Muscle layer of duodenum (tissue), 2 donors: Measurements from ENCODE around the gene ZSCAN25.
A peak's percentile ranks its signal among the peaks of the same experiment; 100 is the strongest.
"Not testable (repeated sequence)": the region's sequence is repeated elsewhere in the genome, so short reads cannot be mapped to it uniquely, and the experiment has no call there.

ENCODE experiments used
- H3K27ac ChIP-seq: one replicate; pipeline ENCODE4 v1.7.0; 2013; ENCODE audit warnings: mild to moderate bottlenecking, low read length
- H3K27me3 ChIP-seq: one replicate; pipeline ENCODE4 v1.7.0; 2013; ENCODE audit warnings: low read depth, mild to moderate bottlenecking, control low read depth, low read length
- H3K36me3 ChIP-seq, 2 donors: one replicate each; pipeline ENCODE4 v1.7.0; 2013; ENCODE audit warnings: low read length in 2 of 2, control low read depth in 1 of 2, mild to moderate bottlenecking in 1 of 2; ENCODE audit not compliant: insufficient read depth in 2 of 2, control insufficient read depth in 1 of 2
- H3K4me1 ChIP-seq, 2 donors: one replicate each; pipeline ENCODE4 v1.7.0; 2013; ENCODE audit warnings: low read length in 2 of 2, mild to moderate bottlenecking in 2 of 2, control low read depth in 1 of 2, moderate library complexity in 1 of 2; ENCODE audit not compliant: insufficient read depth in 2 of 2, control insufficient read depth in 1 of 2
- H3K4me3 ChIP-seq, 2 donors: one replicate each; pipeline ENCODE4 v1.7.0; 2013; ENCODE audit warnings: low read length in 2 of 2, low read depth in 1 of 2, mild to moderate bottlenecking in 1 of 2
- H3K9me3 ChIP-seq, 2 donors: one replicate each; pipeline ENCODE4 v1.7.0; 2013; ENCODE audit warnings: low read length in 2 of 2, control low read depth in 1 of 2, mild to moderate bottlenecking in 1 of 2; ENCODE audit not compliant: control insufficient read depth in 1 of 2
- donor health status: healthy.

Gene ZSCAN25

DNA sequence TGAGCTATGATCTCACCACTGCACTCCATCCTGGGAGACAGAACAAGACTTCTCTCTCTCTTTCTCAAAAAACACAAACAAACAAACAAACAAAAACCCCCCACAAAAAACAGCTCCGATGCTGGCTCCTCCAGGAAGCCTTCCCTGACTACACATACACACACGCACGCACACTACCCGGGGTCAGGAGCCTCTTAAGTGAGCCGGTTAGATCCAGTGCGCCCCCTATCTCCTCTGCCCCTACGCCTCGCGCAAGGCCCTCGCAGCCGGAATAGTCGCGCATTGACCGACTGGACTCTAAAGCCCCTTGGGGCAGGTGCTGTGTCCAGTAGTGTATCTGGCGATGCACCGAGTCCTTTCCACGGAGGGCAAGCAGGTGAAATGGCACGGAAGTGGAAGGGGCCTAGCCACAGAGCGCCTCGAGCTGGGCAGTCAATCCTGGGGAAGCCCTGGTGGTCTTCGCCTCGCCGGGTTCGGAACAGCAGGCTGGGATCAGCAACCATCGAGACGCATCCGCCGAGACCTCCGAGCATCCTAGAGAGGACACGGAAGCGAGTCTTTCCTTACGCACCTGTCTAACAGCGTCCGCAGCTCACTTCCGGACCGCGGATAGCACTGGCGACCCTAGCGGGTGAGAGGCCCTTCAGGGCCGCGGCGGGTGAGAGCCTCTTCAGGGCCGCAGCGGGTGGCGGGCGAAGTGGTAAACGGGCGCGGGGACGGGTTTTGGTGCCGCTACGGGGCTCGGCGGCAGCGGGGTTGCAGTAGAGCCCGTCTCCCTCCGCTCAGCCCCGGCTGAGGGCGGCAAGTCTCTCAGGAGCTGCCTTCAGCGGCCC, at the start of gene ZSCAN25:
TSS of gene ZSCAN25 (plus strand) at position 588 of the 833 bp plus-strand sequence. CDS start 2,661 bp downstream, outside the sequence.
- peak within 1 kb of the TSS; percentile 94 to 99 for H3K4me3 ChIP-seq
- no peaks in the 10 kb centered on the region for H3K9me3 ChIP-seq
- peaks cover 30 to 33% of the 10 kb centered on the region in 2 donors for H3K36me3 ChIP-seq

DNA sequence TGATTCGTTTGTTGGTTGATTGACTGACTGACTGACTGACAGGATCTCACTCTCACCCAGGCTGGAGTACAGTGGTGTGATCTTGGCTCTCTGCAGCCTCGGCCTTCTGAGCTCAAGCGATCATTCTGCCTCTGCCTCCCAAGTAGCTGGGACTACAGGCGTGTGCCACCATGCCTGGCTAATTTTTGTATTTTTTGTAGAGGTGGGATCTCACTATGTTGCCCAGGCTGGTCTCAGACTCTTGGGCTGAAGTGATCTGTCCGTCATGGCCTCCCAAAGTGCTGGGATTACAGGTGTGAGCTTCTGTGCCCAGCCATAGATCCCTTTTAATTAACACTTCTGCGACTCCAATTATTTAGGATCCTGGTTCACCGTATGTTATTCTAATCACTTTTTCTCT, 48.0 kb upstream of the ZSCAN25 start:
- H3K4me3 ChIP-seq, H3K27ac ChIP-seq, H3K9me3 ChIP-seq, H3K27me3 ChIP-seq, H3K4me1 ChIP-seq: not testable (repeated sequence)
- H3K36me3 ChIP-seq, result peaks cover 35 to 68% of the 10 kb centered on the region in 2 donors

More for the DNA sequence above, at the start of gene ZSCAN25:
- H3K27ac ChIP-seq, result peak within 1 kb of the TSS; percentile 82
- H3K27me3 ChIP-seq, result no peaks in the 10 kb centered on the region
- peaks cover 0 to 16% of the 10 kb centered on the region in 2 donors for H3K4me1 ChIP-seq

DNA sequence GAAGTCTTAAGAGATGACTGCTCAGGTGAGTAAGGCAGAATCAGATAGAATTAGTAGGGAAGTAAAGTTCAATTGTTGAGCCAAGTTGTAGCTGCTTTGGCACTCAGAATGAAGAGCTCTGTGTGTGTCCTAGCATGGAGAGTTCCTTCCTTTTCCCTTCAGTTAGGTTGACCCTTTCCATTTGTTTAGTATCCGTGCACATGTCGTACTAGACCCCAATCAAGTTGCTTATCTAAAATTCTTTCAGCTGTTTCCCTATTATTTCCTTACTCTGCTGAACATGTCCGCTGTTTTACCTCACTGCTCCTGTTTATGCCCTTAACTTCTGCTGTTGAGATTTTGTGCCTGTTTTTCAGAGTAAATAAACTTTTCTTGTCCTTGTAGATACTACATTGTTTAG, 45.0 kb upstream of the ZSCAN25 start:
- Histone ChIP-seq H3K27me3 (no peaks in the 10 kb centered on the region), H3K9me3 (no peaks in the 10 kb centered on the region), H3K4me1 (no peaks in the 10 kb centered on the region), H3K36me3 (peaks cover 18 to 48% of the 10 kb centered on the region in 2 donors), H3K4me3 (no peak overlapping the region), H3K27ac (no peak overlapping the region)

DNA sequence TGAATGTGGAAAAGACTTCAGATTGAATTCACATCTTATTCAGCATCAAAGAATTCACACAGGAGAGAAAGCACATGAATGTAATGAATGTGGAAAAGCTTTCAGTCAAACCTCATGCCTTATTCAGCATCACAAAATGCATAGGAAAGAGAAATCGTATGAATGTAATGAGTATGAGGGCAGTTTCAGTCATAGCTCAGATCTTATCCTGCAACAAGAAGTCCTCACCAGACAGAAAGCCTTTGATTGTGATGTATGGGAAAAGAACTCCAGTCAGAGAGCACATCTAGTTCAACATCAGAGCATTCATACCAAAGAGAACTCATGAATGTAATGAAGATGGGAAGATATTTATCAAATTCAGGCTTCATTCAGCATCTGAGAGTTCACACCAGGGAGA, 43.5 kb upstream of the ZSCAN25 start:
- Histone ChIP-seq H3K36me3 (peaks cover 18 to 42% of the 10 kb centered on the region in 2 donors), H3K4me1 (no peaks in the 10 kb centered on the region), H3K27me3 (no peaks in the 10 kb centered on the region), H3K4me3 (no peak overlapping the region), H3K9me3 (no peaks in the 10 kb centered on the region), H3K27ac (no peak overlapping the region)

DNA sequence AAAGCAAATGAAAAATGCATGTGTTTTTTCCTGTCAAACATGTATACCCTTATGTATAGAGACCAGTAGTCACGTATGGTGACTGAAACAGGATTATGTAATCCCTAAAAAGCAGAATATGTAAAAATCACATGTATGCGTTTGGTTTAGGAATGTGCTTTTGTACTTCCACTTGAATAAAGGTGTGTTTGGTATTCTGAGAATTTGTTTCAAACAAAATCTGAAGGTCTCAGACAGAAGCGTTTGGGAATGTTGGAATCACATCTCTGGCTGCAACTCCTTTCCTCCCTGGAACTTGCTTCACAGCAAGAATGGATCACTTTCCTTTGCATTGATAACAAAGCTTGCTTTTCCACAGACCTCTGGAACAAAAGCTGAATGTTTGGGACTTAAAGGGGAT, 40.5 kb upstream of the ZSCAN25 start:
- Histone ChIP-seq H3K36me3 (peaks cover 18 to 28% of the 10 kb centered on the region in 2 donors), H3K9me3 (no peaks in the 10 kb centered on the region), H3K4me3 (no peak overlapping the region), H3K27ac (no peak overlapping the region), H3K4me1 (peaks cover 0 to 8% of the 10 kb centered on the region in 2 donors), H3K27me3 (no peaks in the 10 kb centered on the region)

DNA sequence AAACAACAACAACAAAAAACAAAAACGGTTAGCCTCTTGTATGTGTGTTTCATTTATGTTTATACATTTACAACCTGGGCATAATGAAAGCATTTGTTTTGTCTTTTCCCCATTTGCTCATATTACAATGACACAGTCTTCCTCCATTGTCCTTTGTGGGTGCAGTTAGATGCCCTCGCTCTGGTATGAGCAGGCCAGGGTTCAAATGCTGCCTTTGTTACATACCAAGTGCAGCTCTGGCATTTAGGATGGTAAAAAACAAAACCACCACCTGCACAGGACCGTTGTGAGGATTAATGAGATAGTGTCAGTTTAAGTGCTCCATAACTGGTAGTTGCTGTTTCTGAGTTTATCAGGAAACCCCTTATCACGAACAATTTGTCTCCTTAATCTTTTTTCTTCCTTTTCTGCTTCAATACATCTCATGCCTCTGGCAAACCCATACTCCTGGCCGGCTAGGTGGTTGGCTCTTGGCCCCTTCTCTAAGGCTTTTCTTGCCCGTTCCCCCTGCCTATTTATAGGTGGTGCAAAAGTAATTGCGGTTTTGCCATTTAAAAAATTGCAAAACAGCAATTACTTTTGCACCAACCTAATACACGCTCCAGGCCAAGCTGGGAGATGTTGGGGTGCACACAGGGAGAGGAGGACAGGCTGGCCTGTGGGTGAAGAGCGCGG, 37.3 kb upstream of the ZSCAN25 start:
- H3K27ac ChIP-seq, result no peak overlapping the region

DNA sequence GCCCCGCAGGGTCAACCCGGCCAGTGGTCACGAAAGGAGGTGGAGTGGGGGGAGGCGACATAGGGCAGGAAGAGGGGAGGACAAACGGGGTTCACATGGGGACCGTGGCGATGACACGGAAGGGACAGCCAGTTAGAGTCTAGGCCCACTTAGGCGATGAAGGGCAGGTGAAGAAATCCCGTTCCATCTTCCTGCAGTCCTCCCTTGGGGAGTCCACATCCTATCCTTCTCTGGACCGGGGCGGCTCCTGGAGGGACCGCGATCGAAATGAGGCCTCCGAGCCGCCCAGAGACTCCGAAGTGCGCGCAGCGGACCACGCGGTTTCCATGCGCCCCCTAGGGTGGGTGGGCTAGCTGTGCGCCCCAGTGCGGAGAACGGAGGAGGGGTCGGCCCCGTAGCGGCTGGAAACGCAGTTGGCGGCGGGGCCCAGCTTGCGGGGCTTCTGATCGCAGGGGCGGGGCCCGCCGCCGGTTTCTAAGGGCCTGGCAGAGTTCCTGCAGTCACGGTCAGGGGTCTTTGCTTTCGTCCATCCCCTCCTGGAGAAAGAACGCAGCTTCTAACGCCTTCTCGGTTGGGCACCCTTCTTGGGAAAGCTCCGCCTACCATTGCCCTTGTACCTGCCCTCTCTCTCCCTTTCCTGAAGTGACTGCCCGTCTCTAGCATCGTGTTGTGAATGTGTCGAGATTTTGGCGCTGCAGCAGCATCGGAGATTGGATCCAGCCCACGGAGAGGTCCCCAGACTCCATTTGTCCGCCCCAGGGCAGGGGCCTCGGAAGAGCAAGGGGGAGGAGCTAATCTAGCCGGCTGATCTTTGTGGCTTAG, 36.6 kb upstream of the ZSCAN25 start:
- Histone ChIP-seq H3K9me3 (no peaks in the 10 kb centered on the region), H3K27ac (no peak overlapping the region), H3K4me1 (peaks cover 0 to 8% of the 10 kb centered on the region in 2 donors), H3K36me3 (no peaks in the 10 kb centered on the region), H3K4me3 (peak overlapping the region; percentile 67 to 82), H3K27me3 (no peaks in the 10 kb centered on the region)

More for the DNA sequence above, 37.3 kb upstream of the ZSCAN25 start:
- Histone ChIP-seq H3K36me3 (no peaks in the 10 kb centered on the region), H3K27me3 (no peaks in the 10 kb centered on the region), H3K9me3 (no peaks in the 10 kb centered on the region), H3K4me3 (peak overlapping the region; percentile 67 to 82), H3K4me1 (peaks cover 0 to 8% of the 10 kb centered on the region in 2 donors)

DNA sequence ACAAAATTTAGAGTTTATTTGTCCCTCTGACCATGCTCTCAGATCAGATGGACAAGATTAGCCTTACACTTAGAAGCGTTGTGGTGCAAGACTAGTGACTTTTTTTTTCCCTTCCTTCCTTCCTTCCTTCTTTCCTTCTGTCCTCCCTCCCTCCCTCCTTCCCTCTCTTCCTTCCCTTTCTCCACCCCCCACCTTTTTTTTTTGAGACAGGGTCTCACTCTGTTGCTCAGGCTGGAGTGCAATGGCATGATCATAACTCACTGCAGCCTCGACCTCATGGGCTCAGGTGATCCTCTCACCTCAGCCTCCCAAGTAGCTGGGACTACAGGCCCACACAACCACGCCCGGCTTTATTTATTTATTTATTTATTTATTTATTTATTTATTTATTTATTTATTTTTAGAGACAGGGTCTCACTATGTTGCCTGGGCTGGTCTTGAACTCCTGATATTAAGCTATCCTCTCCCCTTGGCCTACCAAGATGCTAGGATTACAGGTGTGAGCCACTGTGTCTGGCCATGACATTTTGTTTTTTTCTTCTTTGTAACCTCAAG, 35.9 kb upstream of the ZSCAN25 start:
- not testable (repeated sequence) for H3K27ac ChIP-seq, H3K27me3 ChIP-seq, H3K9me3 ChIP-seq, H3K36me3 ChIP-seq, H3K4me1 ChIP-seq
- H3K4me3 ChIP-seq, result peak overlapping the region; percentile 67 to 82

DNA sequence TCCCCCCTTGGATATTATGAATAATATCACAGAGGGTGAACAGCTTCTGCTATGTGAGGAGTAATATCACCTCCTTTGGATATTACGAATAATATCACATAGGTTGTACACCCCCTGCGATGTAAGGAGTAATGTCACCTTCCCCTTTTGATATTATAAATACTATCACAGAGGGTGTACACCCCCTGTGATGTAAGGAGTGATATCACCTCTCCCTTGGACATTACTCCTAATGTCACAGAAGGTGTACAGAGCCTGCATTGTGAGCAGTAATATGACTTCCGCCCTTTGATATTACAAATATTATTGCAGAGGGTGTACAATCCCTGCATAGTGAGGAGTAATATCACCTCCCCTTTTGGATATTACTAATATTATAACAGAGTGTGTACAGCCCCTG, 27.9 kb upstream of the ZSCAN25 start:
- H3K36me3 ChIP-seq, result no peaks in the 10 kb centered on the region
- no peaks in the 10 kb centered on the region for H3K27me3 ChIP-seq
- no peak overlapping the region for H3K27ac ChIP-seq
- H3K9me3 ChIP-seq, result no peaks in the 10 kb centered on the region
- no peaks in the 10 kb centered on the region for H3K4me1 ChIP-seq
- H3K4me3 ChIP-seq, result no peak overlapping the region

DNA sequence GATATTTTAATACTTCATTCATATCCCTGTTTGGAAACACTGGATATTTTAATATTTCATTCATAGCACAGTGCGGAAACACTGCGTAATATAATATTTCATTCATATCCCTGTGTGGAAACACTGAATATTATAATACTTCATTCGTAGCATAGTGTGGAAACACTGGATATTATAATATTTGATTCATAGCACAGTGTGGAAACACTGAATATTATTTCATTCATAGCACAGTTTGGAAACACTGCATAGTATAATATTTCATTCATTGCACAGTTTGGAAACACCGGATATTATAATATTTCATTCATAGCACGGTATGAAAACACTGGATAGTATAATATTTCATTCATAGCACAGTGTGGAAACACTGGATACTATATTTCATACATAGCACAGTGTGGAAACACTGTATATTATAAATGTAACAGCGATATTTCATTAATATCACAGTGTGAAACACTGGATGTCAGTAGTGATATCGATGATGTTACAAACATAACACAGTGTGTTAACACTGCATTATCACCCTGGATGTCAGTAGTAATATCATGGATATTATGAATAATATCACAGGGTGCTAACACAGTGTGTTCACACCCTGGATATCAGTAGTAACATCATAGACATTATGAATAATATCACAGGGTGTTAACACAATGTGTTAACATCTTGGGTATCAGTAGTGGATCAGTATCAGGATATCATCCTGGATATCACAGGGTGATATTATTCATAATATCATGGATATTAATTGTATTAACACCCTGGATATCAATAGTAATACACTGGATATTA, 21.6 kb upstream of the ZSCAN25 start:
- no peaks in the 10 kb centered on the region for H3K4me1 ChIP-seq
- no peaks in the 10 kb centered on the region for H3K27me3 ChIP-seq
- H3K27ac ChIP-seq, result no peak overlapping the region
- H3K9me3 ChIP-seq, result no peaks in the 10 kb centered on the region
- no peak overlapping the region for H3K4me3 ChIP-seq
- H3K36me3 ChIP-seq, result no peaks in the 10 kb centered on the region
